ENCODE results near the gene DNAAF6.
"Not testable (repeated sequence)": the region's sequence is repeated elsewhere in the genome, so short reads cannot be mapped to it uniquely, and the experiment has no call there.

DNAAF6 gene

GRCh38 chrX:107205770-107206696 lies at the start of gene DNAAF6, which contains the start of gene NUP62CL:
DNAAF6 (plus strand) TSS chrX:107206611; CDS start chrX:107212876, 6,265 bp downstream.
NUP62CL (minus strand) TSS chrX:107206433; CDS start chrX:107175146, 31,287 bp downstream.
- Histone ChIP-seq H3K4me3 (ENCODE audit: severe bottlenecking) (peak within 1 kb of the TSS; percentile 46), H3K27ac (ENCODE audit: poor library complexity, severe bottlenecking) (no peak within 1 kb of the TSS), H3K9me3 (ENCODE audit: severe bottlenecking) (no peaks in the 10 kb centered on the region), H3K36me3 (ENCODE audit: low read depth) (no peaks in the 10 kb centered on the region), H3K27me3 (ENCODE audit: insufficient read depth, poor library complexity, severe bottlenecking) (no peaks in the 10 kb centered on the region), H3K4me1 (ENCODE audit: insufficient read depth, poor library complexity, severe bottlenecking) (no peaks in the 10 kb centered on the region)
- ATAC-seq (ENCODE audit: low read depth) (peak; percentile 93), DNase-seq (ENCODE audit: low spot score) (peak; percentile 65)
- TF ChIP-seq CTCF (IDR thresholded peaks at IDR 0.05; ENCODE audit: poor library complexity, severe bottlenecking): no peak

- H3K36me3 ChIP-seq (ENCODE audit: low read depth); H3K27ac ChIP-seq (ENCODE audit: poor library complexity, severe bottlenecking); H3K4me1 ChIP-seq (ENCODE audit: insufficient read depth, poor library complexity, severe bottlenecking); H3K9me3 ChIP-seq (ENCODE audit: severe bottlenecking); ATAC-seq (ENCODE audit: low read depth); H3K27me3 ChIP-seq (ENCODE audit: insufficient read depth, poor library complexity, severe bottlenecking); DNase-seq (ENCODE audit: low spot score); H3K4me3 ChIP-seq (ENCODE audit: severe bottlenecking): not testable (repeated sequence)
These were observed 48.8 kb upstream of the DNAAF6 start for GRCh38 chrX:107157618-107158017.

GRCh38 chrX:107167163-107167921 lies 39.1 kb upstream of the DNAAF6 start:
- no peaks in the 10 kb centered on the region for H3K36me3 ChIP-seq (ENCODE audit: low read depth)
- no peak for TF ChIP-seq CTCF (IDR thresholded peaks at IDR 0.05; ENCODE audit: poor library complexity, severe bottlenecking)
- H3K4me3 ChIP-seq (ENCODE audit: severe bottlenecking): no peak overlapping the region
- no peaks in the 10 kb centered on the region for H3K4me1 ChIP-seq (ENCODE audit: insufficient read depth, poor library complexity, severe bottlenecking)
- H3K27me3 ChIP-seq (ENCODE audit: insufficient read depth, poor library complexity, severe bottlenecking): no peaks in the 10 kb centered on the region
- ATAC-seq (ENCODE audit: low read depth): no peak
- no peak for DNase-seq (ENCODE audit: low spot score)
- no peaks in the 10 kb centered on the region for H3K9me3 ChIP-seq (ENCODE audit: severe bottlenecking)
- no peak overlapping the region for H3K27ac ChIP-seq (ENCODE audit: poor library complexity, severe bottlenecking)

- H3K9me3 ChIP-seq (ENCODE audit: severe bottlenecking): no peaks in the 10 kb centered on the region
- TF ChIP-seq CTCF (IDR thresholded peaks at IDR 0.05; ENCODE audit: poor library complexity, severe bottlenecking): no peak
- H3K27me3 ChIP-seq (ENCODE audit: insufficient read depth, poor library complexity, severe bottlenecking): no peaks in the 10 kb centered on the region
- H3K27ac ChIP-seq (ENCODE audit: poor library complexity, severe bottlenecking): no peak overlapping the region
- DNase-seq (ENCODE audit: low spot score) (no peak), ATAC-seq (ENCODE audit: low read depth) (no peak)
- no peaks in the 10 kb centered on the region for H3K36me3 ChIP-seq (ENCODE audit: low read depth)
- H3K4me3 ChIP-seq (ENCODE audit: severe bottlenecking): no peak overlapping the region
- no peaks in the 10 kb centered on the region for H3K4me1 ChIP-seq (ENCODE audit: insufficient read depth, poor library complexity, severe bottlenecking)
These were observed 38.2 kb upstream of the DNAAF6 start for GRCh38 chrX:107168257-107168656.

- DNase-seq (ENCODE audit: low spot score): no peak
- H3K4me1 ChIP-seq (ENCODE audit: insufficient read depth, poor library complexity, severe bottlenecking): no peaks in the 10 kb centered on the region
- H3K27me3 ChIP-seq (ENCODE audit: insufficient read depth, poor library complexity, severe bottlenecking): no peaks in the 10 kb centered on the region
- no peak overlapping the region for H3K27ac ChIP-seq (ENCODE audit: poor library complexity, severe bottlenecking)
- TF ChIP-seq CTCF (IDR thresholded peaks at IDR 0.05; ENCODE audit: poor library complexity, severe bottlenecking): no peak
- no peaks in the 10 kb centered on the region for H3K36me3 ChIP-seq (ENCODE audit: low read depth)
- no peak for ATAC-seq (ENCODE audit: low read depth)
- H3K4me3 ChIP-seq (ENCODE audit: severe bottlenecking): no peak overlapping the region
- H3K9me3 ChIP-seq (ENCODE audit: severe bottlenecking): no peaks in the 10 kb centered on the region
These were observed 37.7 kb upstream of the DNAAF6 start for GRCh38 chrX:107168712-107169111.

Measured in RWPE2 (cell line).